ENCODE results near the gene C5AR1. TPM values are rescaled to one million over a fixed set of nuclear protein-coding genes. Genes with fewer than 3 reads are reported as not detected.
"Not testable (repeated sequence)": the region's sequence is repeated elsewhere in the genome, so short reads cannot be mapped to it uniquely, and the experiment has no call there.

C5AR1 gene
- total RNA-seq, 1 experiment from 2014 or later: 0.92 TPM

- intact Hi-C loops (cut with micrococcal nuclease; ENCODE audit: unreplicated experiment): loop anchor here (1.0 to 5.0 kb wide), 3 partner anchors 95 to 411 kb away; no protein-coding TSS in a partner anchor
- Histone ChIP-seq H3K4me3 (ENCODE audit: low read depth, low read length, poor library complexity, severe bottlenecking) (no peak overlapping the region), H3K36me3 (ENCODE audit: insufficient read depth, low read length, poor library complexity, severe bottlenecking) (no peaks in the 10 kb centered on the region), H3K27me3 (replicated peaks; ENCODE audit: insufficient read depth, low read depth, low read length, poor library complexity) (no peaks in the 10 kb centered on the region), H3K4me1 (ENCODE audit: insufficient read depth, low read length, poor library complexity, severe bottlenecking) (no peaks in the 10 kb centered on the region), H3K27ac (ENCODE audit: low read depth, low read length, poor library complexity, severe bottlenecking) (no peak overlapping the region), H3K9me3 (ENCODE audit: low read depth, low read length, poor library complexity, severe bottlenecking) (no peaks in the 10 kb centered on the region)
- TF ChIP-seq EZH2 (IDR thresholded peaks at IDR 0.05; ENCODE audit: borderline replicate concordance, low read depth, low read length, poor library complexity, severe bottlenecking): no peak
- TF ChIP-seq, protein P1, sequence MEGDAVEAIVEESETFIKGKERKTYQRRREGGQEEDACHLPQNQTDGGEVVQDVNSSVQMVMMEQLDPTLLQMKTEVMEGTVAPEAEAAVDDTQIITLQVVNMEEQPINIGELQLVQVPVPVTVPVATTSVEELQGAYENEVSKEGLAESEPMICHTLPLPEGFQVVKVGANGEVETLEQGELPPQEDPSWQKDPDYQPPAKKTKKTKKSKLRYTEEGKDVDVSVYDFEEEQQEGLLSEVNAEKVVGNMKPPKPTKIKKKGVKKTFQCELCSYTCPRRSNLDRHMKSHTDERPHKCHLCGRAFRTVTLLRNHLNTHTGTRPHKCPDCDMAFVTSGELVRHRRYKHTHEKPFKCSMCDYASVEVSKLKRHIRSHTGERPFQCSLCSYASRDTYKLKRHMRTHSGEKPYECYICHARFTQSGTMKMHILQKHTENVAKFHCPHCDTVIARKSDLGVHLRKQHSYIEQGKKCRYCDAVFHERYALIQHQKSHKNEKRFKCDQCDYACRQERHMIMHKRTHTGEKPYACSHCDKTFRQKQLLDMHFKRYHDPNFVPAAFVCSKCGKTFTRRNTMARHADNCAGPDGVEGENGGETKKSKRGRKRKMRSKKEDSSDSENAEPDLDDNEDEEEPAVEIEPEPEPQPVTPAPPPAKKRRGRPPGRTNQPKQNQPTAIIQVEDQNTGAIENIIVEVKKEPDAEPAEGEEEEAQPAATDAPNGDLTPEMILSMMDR (conservative IDR thresholded peaks at IDR 0.05; ENCODE audit: low read depth, low read length): peak; percentile 80
- DNase-seq (ENCODE audit: low spot score): peak; percentile 87
- CTCF ChIA-PET: interaction anchor here (0.6 to 2.1 kb wide), 4 partner anchors 52 to 439 kb away, joined by 3 to 16 read pairs (median 5); no protein-coding TSS in a partner anchor
- POLR2A ChIA-PET (ENCODE audit: low non-redundant PET): no interaction called here
- no TSS peak for BruUV-seq (replicated peaks)
These were observed 13.6 kb upstream of the C5AR1 start for GRCh38 chr19:47296036-47296435.

GRCh38 chr19:47300867-47301266 lies 8.8 kb upstream of the C5AR1 start:
- intact Hi-C loops (cut with micrococcal nuclease; ENCODE audit: unreplicated experiment); H3K27ac ChIP-seq (ENCODE audit: low read depth, low read length, poor library complexity, severe bottlenecking); H3K4me1 ChIP-seq (ENCODE audit: insufficient read depth, low read length, poor library complexity, severe bottlenecking); H3K4me3 ChIP-seq (ENCODE audit: low read depth, low read length, poor library complexity, severe bottlenecking); BruUV-seq (replicated peaks); H3K36me3 ChIP-seq (ENCODE audit: insufficient read depth, low read length, poor library complexity, severe bottlenecking); H3K9me3 ChIP-seq (ENCODE audit: low read depth, low read length, poor library complexity, severe bottlenecking); H3K27me3 ChIP-seq (replicated peaks; ENCODE audit: insufficient read depth, low read depth, low read length, poor library complexity); DNase-seq (ENCODE audit: low spot score): not testable (repeated sequence)
- POLR2A ChIA-PET (ENCODE audit: low non-redundant PET): interaction anchor here (0.7 kb wide), 1 partner anchor 30 kb away, joined by 5 read pairs; no protein-coding TSS in a partner anchor
- CTCF ChIA-PET: interaction anchor here (0.7 to 1.0 kb wide), 2 partner anchors 29 to 49 kb away, joined by 4 read pairs; partner anchors contain the start of gene DHX34

DNA sequence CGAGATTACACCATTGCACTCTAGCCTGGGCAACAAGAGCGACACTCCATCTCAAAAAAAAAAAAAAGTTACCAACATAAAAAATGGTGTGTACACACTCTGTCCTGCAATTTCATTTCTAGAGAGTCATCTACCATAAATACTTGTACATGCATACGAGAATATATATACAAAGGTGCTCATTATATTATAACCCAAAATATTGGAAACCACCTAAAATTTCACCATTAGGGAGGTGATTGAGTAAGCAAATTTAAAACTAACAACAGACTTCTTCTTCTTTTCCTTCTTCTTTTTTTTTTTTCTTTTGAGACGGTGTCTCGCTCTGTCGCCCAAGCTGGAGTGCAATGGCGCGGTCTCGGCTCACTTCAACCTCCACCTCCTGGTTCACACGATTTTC lies 7.4 kb upstream of the C5AR1 start:
- Histone ChIP-seq H3K36me3 (ENCODE audit: insufficient read depth, low read length, poor library complexity, severe bottlenecking) (no peaks in the 10 kb centered on the region), H3K4me1 (ENCODE audit: insufficient read depth, low read length, poor library complexity, severe bottlenecking) (no peaks in the 10 kb centered on the region), H3K27me3 (replicated peaks; ENCODE audit: insufficient read depth, low read depth, low read length, poor library complexity) (no peaks in the 10 kb centered on the region), H3K9me3 (ENCODE audit: low read depth, low read length, poor library complexity, severe bottlenecking) (no peaks in the 10 kb centered on the region), H3K4me3 (ENCODE audit: low read depth, low read length, poor library complexity, severe bottlenecking) (no peak overlapping the region), H3K27ac (ENCODE audit: low read depth, low read length, poor library complexity, severe bottlenecking) (no peak overlapping the region)
- BruUV-seq (replicated peaks): no TSS peak
- ChIA-PET CTCF (no interaction called here), POLR2A (ENCODE audit: low non-redundant PET) (no interaction called here)
- TF ChIP-seq, protein P1 (conservative IDR thresholded peaks at IDR 0.05; ENCODE audit: low read depth, low read length): no peak
- TF ChIP-seq EZH2 (IDR thresholded peaks at IDR 0.05; ENCODE audit: borderline replicate concordance, low read depth, low read length, poor library complexity, severe bottlenecking): no peak
- intact Hi-C loops (cut with micrococcal nuclease; ENCODE audit: unreplicated experiment): no loop called here
- DNase-seq (ENCODE audit: low spot score): no peak

- Histone ChIP-seq H3K4me1 (ENCODE audit: insufficient read depth, low read length, poor library complexity, severe bottlenecking) (no peaks in the 10 kb centered on the region), H3K4me3 (ENCODE audit: low read depth, low read length, poor library complexity, severe bottlenecking) (no peak overlapping the region), H3K27me3 (replicated peaks; ENCODE audit: insufficient read depth, low read depth, low read length, poor library complexity) (no peaks in the 10 kb centered on the region), H3K9me3 (ENCODE audit: low read depth, low read length, poor library complexity, severe bottlenecking) (no peaks in the 10 kb centered on the region), H3K36me3 (ENCODE audit: insufficient read depth, low read length, poor library complexity, severe bottlenecking) (no peaks in the 10 kb centered on the region), H3K27ac (ENCODE audit: low read depth, low read length, poor library complexity, severe bottlenecking) (no peak overlapping the region)
- DNase-seq (ENCODE audit: low spot score): no peak
- TF ChIP-seq EZH2 (IDR thresholded peaks at IDR 0.05; ENCODE audit: borderline replicate concordance, low read depth, low read length, poor library complexity, severe bottlenecking): no peak
- TF ChIP-seq, protein P1 (conservative IDR thresholded peaks at IDR 0.05; ENCODE audit: low read depth, low read length): no peak
- ChIA-PET POLR2A (ENCODE audit: low non-redundant PET) (no interaction called here), CTCF (no interaction called here)
- BruUV-seq (replicated peaks): no TSS peak
- intact Hi-C loops (cut with micrococcal nuclease; ENCODE audit: unreplicated experiment): no loop called here
These were observed 5.7 kb upstream of the C5AR1 start for GRCh38 chr19:47303966-47304365.
